GM23248 (cell line): Measurements from ENCODE around the gene FRYL. TPM values are rescaled to one million over a fixed set of nuclear protein-coding genes. Genes with fewer than 3 reads are reported as not detected.

ENCODE experiments used
- DNase-seq: peaks from one replicate; pipeline ENCODE4 v3.0.0-alpha.2; 2015
- H2AFZ ChIP-seq: fragments of 200-600 bp; sonication (generic); 2 replicates; pipeline ENCODE4 v1.6.1; 2016; ENCODE audit warnings: antibody characterized with exemption
- H3F3A ChIP-seq: fragments of 200-600 bp; sonication (generic); 2 replicates; pipeline ENCODE4 v1.6.1; 2016; ENCODE audit warnings: mild to moderate bottlenecking, antibody characterized with exemption, mixed run types; ENCODE audit not compliant: insufficient read depth
- H3K27ac ChIP-seq: fragments of 200-600 bp; sonication (generic); 2 replicates; pipeline ENCODE4 v1.5.1; 2016; ENCODE audit warnings: mild to moderate bottlenecking
- H3K27me3 ChIP-seq: fragments of 200-600 bp; sonication (generic); replicated peaks from 2 replicates; pipeline ENCODE4 v1.6.1; 2016; ENCODE audit warnings: mild to moderate bottlenecking; ENCODE audit not compliant: insufficient read depth
- H3K36me3 ChIP-seq: fragments of 200-600 bp; sonication (generic); 2 replicates; pipeline ENCODE4 v1.6.1; 2016; ENCODE audit warnings: low read depth, mild to moderate bottlenecking
- H3K4me1 ChIP-seq: fragments of 200-600 bp; sonication (generic); 2 replicates; pipeline ENCODE4 v1.6.1; 2016; ENCODE audit warnings: mild to moderate bottlenecking; ENCODE audit not compliant: insufficient read depth
- H3K4me2 ChIP-seq: fragments of 200-600 bp; sonication (generic); one replicate; pipeline ENCODE4 v1.6.1; 2016; ENCODE audit warnings: mild to moderate bottlenecking; ENCODE audit not compliant: unreplicated experiment
- H3K4me3 ChIP-seq: fragments of 200-600 bp; sonication (generic); 2 replicates; pipeline ENCODE4 v1.5.1; 2016; ENCODE audit warnings: mild to moderate bottlenecking
- H3K79me2 ChIP-seq: fragments of 200-600 bp; sonication (generic); 2 replicates; pipeline ENCODE4 v1.6.1; 2016; ENCODE audit warnings: mild to moderate bottlenecking; ENCODE audit not compliant: insufficient read depth
- H3K9ac ChIP-seq: fragments of 200-600 bp; sonication (generic); 2 replicates; pipeline ENCODE4 v1.6.1; 2016; ENCODE audit warnings: mild to moderate bottlenecking
- H3K9me2 ChIP-seq: fragments of 200-600 bp; sonication (generic); 2 replicates; pipeline ENCODE4 v1.6.1; 2016; ENCODE audit warnings: mixed run types, mild to moderate bottlenecking, moderate library complexity; ENCODE audit not compliant: insufficient read depth
- H3K9me3 ChIP-seq: fragments of 200-600 bp; sonication (generic); one replicate; pipeline ENCODE4 v1.6.1; 2017; ENCODE audit warnings: low read depth
- H4K20me1 ChIP-seq: fragments of 200-600 bp; sonication (generic); 2 replicates; pipeline ENCODE4 v1.6.0; 2016; ENCODE audit not compliant: insufficient read depth
- EZH2 ChIP-seq: fragments of 200-600 bp; sonication (generic); IDR thresholded peaks from 2 replicates; pipeline ENCODE4 v1.6.1; 2018; ENCODE audit warnings: antibody characterized with exemption, mild to moderate bottlenecking; ENCODE audit not compliant: insufficient read depth, poor library complexity, severe bottlenecking
- EZH2phosphoT487 ChIP-seq: fragments of 200-600 bp; sonication (generic); IDR thresholded peaks from 2 replicates; pipeline ENCODE4 v1.6.1; 2018; ENCODE audit warnings: antibody characterized with exemption, moderate library complexity, mild to moderate bottlenecking, low read depth; ENCODE audit not compliant: insufficient read depth
- WGBS, 2 experiments: methylation state at CpG; one replicate each; pipeline ENCODE4 v1.1.6; 2015 to 2017; ENCODE audit warnings: low lambda C conversion rate in 2 of 2, low coverage in 1 of 2; ENCODE audit errors: missing lambda C conversion rate in 2 of 2; 5-methylcytosine and 5-hydroxymethylcytosine counted together
- in situ Hi-C: fragments of 300-500 bp; cut with MboI; formaldehyde crosslinking; loops from 2 replicates; pipeline ENCODE4 v1.15.0; 2020
- polyA plus RNA-seq: library from polyadenylated mRNA; unstranded; fragments of >200 nt; fragmentation: Nextera tagmentation; extraction: Ambion mirVana; gene quantifications from 2 replicates; pipeline ENCODE4 v1.2.1, GENCODE V29; 2016
- total RNA-seq: library from RNA; depleted of rRNA; stranded (reverse); fragments of >200 nt; shearing (Covaris generic); gene quantifications from 2 replicates; pipeline ENCODE4 v1.2.3, GENCODE V29; 2014

FRYL gene
- total and polyA plus RNA-seq, 2 experiments from 2014 or later = 16.6 to 28.4 TPM

DNA sequence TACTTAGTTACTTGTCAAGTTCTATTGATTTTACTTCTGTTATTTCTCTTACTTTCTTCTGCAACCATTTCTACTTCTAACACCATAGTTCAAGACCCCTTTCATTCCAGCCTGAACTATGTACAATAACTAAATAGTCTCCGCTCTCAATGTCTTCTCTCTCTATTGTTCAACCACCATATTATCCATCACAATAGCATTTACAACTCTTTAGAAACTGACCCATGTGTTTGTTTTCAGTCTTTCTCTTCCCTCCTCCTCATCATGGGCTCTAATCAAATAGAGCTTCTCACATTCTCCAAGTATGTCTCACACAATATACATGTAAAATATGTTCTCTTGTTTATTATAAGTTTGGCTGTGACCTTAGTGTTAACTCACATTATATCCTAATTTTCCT lies 146.4 kb downstream of the FRYL start:
- Histone ChIP-seq H3F3A (no peaks in the 10 kb centered on the region), H3K27me3 (no peaks in the 10 kb centered on the region), H3K27ac (no peak overlapping the region), H4K20me1 (no peaks in the 10 kb centered on the region), H3K9me2 (no peaks in the 10 kb centered on the region), H3K4me1 (peaks cover 13% of the 10 kb centered on the region), H3K36me3 (no peaks in the 10 kb centered on the region), H2AFZ (no peak overlapping the region), H3K9ac (no peak overlapping the region), H3K4me2 (no peak overlapping the region), H3K79me2 (peaks cover 56% of the 10 kb centered on the region), H3K4me3 (no peak overlapping the region), H3K9me3 (no peaks in the 10 kb centered on the region)
- no peak for TF ChIP-seq EZH2
- no peak for TF ChIP-seq EZH2phosphoT487
- no peak for DNase-seq
- in situ Hi-C loops = no loop called here
- WGBS, 2 experiments = 96 to 100% methylated on average over 1 of the region's 1 CpG

DNA sequence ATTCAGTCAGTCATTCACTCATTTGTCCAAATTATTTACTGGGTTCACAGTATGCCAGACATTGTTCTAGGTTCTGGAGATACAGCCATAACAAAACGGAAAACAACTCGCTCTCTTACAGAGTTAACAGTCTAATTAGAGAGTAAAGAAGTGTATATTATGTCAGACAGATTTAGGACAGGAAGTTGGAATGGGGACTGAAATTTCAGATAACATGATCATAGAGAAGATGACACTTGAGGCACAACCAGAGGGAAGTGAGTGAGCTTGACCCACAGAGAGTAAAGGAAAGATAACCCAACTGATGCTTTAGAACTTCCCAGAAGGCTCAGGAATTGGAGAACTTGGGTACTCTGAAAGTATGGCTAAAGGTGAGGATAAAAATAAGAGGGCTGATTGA lies 150.6 kb downstream of the FRYL start:
- Histone ChIP-seq H3K9me3 (no peaks in the 10 kb centered on the region), H3K4me1 (no peaks in the 10 kb centered on the region), H3K4me3 (no peak overlapping the region), H2AFZ (no peak overlapping the region), H3K9me2 (no peaks in the 10 kb centered on the region), H3K27me3 (no peaks in the 10 kb centered on the region), H3K36me3 (no peaks in the 10 kb centered on the region), H3K9ac (no peak overlapping the region), H4K20me1 (no peaks in the 10 kb centered on the region), H3K4me2 (no peak overlapping the region), H3K79me2 (peaks cover 49% of the 10 kb centered on the region; the same call in 1 of the 2 replicates), H3F3A (no peaks in the 10 kb centered on the region), H3K27ac (no peak overlapping the region)
- no peak for DNase-seq
- in situ Hi-C loops = no loop called here
- TF ChIP-seq EZH2phosphoT487 (no peak), EZH2 (no peak)
- 95% methylated on average over 2 of the region's 2 CpGs for WGBS, 2 experiments

- no peaks in the 10 kb centered on the region for H3F3A ChIP-seq
- no peak for DNase-seq
These were observed 156.8 kb downstream of the FRYL start for GRCh38 chr4:48623182-48623780.

DNA sequence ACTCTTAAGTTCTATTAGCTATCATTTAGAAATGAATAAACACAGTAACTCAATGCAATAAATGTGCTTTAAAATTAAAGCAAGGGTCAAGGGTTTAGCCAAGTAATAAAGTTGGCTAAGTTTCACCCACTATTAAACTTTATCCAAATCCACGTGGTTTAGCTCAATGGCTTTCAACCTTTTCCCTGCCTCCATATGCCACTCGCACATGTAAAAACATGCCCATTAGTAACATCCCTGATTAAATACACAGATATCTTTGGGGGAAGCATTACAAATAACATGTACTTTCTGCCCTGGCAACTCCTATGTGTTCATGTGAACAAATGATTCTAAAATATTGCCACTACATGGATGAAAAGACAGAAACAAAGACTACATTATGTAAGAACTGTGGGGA lies 159.2 kb downstream of the FRYL start:
- no peaks in the 10 kb centered on the region for H4K20me1 ChIP-seq
- peaks cover 3% of the 10 kb centered on the region for H3K79me2 ChIP-seq
- H3K4me2 ChIP-seq = no peak overlapping the region
- no peak for TF ChIP-seq EZH2
- no peak for TF ChIP-seq EZH2phosphoT487
- 95 to 100% methylated on average over 2 of the region's 2 CpGs for WGBS, 2 experiments
- no peak overlapping the region for H3K9ac ChIP-seq
- H3K36me3 ChIP-seq = peaks cover 14% of the 10 kb centered on the region; the same call in 1 of the 2 replicates
- no peaks in the 10 kb centered on the region for H3F3A ChIP-seq
- H3K9me2 ChIP-seq = no peaks in the 10 kb centered on the region
- no peak overlapping the region for H3K27ac ChIP-seq
- no peaks in the 10 kb centered on the region for H3K27me3 ChIP-seq
- in situ Hi-C loops = loop anchor here (25.0 kb wide), 1 partner anchor 109 kb away; no protein-coding TSS in a partner anchor
- no peaks in the 10 kb centered on the region for H3K9me3 ChIP-seq
- H3K4me3 ChIP-seq = no peak overlapping the region
- no peaks in the 10 kb centered on the region for H3K4me1 ChIP-seq
- DNase-seq = no peak
- no peak overlapping the region for H2AFZ ChIP-seq

More at GRCh38 chr4:48623182-48623780, 156.8 kb downstream of the FRYL start:
- Histone ChIP-seq H3K9ac (no peak overlapping the region), H3K36me3 (peaks cover 14% of the 10 kb centered on the region; the same call in 1 of the 2 replicates), H3K9me2 (no peaks in the 10 kb centered on the region), H3K27ac (no peak overlapping the region), H3K9me3 (no peaks in the 10 kb centered on the region), H2AFZ (no peak overlapping the region), H3K4me1 (no peaks in the 10 kb centered on the region), H3K79me2 (peaks cover 18% of the 10 kb centered on the region), H4K20me1 (no peaks in the 10 kb centered on the region), H3K4me3 (no peak overlapping the region), H3K27me3 (no peaks in the 10 kb centered on the region), H3K4me2 (no peak overlapping the region)
- TF ChIP-seq EZH2phosphoT487 = no peak
- no peak for TF ChIP-seq EZH2
- in situ Hi-C loops = loop anchor here (25.0 kb wide), 1 partner anchor 111 kb away; no protein-coding TSS in a partner anchor
- WGBS, 2 experiments = 95 to 98% methylated on average over 5 of the region's 5 CpGs
